Fibroblast of the aortic adventitia (primary cell): ENCODE measurements around the gene SH3RF2. TPM values are rescaled to one million over a fixed set of nuclear protein-coding genes. Genes with fewer than 3 reads are reported as not detected.
A peak's percentile ranks its signal among the peaks of the same experiment; 100 is the strongest.
"Not testable (repeated sequence)": the region's sequence is repeated elsewhere in the genome, so short reads cannot be mapped to it uniquely, and the experiment has no call there.

Experiments used
- DNase-seq: peaks from one replicate; pipeline ENCODE4 v3.0.0-alpha.2; 2010; ENCODE audit warnings: low read depth
- H3K4me3 ChIP-seq: 2 replicates; pipeline ENCODE4 v1.5.1; 2011; ENCODE audit warnings: low read depth, mild to moderate bottlenecking, control low read depth, low read length, moderate library complexity
- total RNA-seq: library from RNA; depleted of rRNA; stranded (reverse); fragments of >200 nt; gene quantifications from 2 replicates; pipeline ENCODE4 v1.2.3, GENCODE V29; 2012; ENCODE audit warnings: low replicate concordance
- TF ChIP-seq, protein P1 (sequence below): IDR thresholded peaks from 2 replicates; pipeline ENCODE4 v1.5.1; 2011; ENCODE audit warnings: mild to moderate bottlenecking, low read length, control low read depth, inconsistent platforms; ENCODE audit not compliant: insufficient read depth

SH3RF2 gene
- total RNA-seq, 1 donor: 6.7 TPM

GRCh38 chr5:145988993-145989392, 52.6 kb downstream of the SH3RF2 start:
- TF ChIP-seq, protein P1, sequence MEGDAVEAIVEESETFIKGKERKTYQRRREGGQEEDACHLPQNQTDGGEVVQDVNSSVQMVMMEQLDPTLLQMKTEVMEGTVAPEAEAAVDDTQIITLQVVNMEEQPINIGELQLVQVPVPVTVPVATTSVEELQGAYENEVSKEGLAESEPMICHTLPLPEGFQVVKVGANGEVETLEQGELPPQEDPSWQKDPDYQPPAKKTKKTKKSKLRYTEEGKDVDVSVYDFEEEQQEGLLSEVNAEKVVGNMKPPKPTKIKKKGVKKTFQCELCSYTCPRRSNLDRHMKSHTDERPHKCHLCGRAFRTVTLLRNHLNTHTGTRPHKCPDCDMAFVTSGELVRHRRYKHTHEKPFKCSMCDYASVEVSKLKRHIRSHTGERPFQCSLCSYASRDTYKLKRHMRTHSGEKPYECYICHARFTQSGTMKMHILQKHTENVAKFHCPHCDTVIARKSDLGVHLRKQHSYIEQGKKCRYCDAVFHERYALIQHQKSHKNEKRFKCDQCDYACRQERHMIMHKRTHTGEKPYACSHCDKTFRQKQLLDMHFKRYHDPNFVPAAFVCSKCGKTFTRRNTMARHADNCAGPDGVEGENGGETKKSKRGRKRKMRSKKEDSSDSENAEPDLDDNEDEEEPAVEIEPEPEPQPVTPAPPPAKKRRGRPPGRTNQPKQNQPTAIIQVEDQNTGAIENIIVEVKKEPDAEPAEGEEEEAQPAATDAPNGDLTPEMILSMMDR: no peak
- DNase-seq: no peak
- H3K4me3 ChIP-seq: no peak overlapping the region

GRCh38 chr5:145989428-145989827, 53.0 kb downstream of the SH3RF2 start:
- H3K4me3 ChIP-seq: no peak overlapping the region
- TF ChIP-seq, protein P1: no peak
- DNase-seq: no peak

GRCh38 chr5:145990170-145990569, 53.8 kb downstream of the SH3RF2 start:
- H3K4me3 ChIP-seq: no peak overlapping the region
- no peak for DNase-seq
- TF ChIP-seq, protein P1: no peak

DNA sequence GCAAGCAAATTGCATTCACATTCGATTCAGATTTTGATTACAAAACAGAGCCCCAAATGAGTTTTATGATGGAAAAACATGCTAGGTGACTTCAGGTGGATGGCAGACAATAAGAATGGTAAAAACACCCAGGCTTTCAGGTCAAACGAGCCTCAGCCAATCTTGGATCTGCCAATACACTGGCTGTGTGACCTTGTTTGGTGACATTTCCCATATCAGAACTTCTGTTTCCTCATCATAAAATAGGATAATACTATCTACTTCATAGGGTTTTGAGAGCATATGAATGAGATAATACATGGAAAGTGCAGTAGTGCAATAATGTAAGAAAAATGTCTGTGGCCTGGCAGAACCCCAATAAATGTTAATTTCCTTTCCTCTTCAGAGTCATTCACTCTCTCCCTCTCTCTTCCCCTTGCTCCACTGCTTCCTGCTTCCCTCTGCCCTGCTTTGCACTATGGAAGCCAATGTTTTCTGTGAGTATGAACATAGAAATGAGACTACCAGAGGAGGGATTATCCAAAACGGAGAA, 54.7 kb downstream of the SH3RF2 start:
- no peak overlapping the region for H3K4me3 ChIP-seq
- TF ChIP-seq, protein P1: no peak
- peak; percentile 77 for DNase-seq

GRCh38 chr5:145993538-145993937, 57.2 kb downstream of the SH3RF2 start:
- not testable (repeated sequence) for H3K4me3 ChIP-seq, DNase-seq

GRCh38 chr5:145996135-145996534, 59.8 kb downstream of the SH3RF2 start:
- no peak overlapping the region for H3K4me3 ChIP-seq
- DNase-seq: no peak
- TF ChIP-seq, protein P1: no peak

DNA sequence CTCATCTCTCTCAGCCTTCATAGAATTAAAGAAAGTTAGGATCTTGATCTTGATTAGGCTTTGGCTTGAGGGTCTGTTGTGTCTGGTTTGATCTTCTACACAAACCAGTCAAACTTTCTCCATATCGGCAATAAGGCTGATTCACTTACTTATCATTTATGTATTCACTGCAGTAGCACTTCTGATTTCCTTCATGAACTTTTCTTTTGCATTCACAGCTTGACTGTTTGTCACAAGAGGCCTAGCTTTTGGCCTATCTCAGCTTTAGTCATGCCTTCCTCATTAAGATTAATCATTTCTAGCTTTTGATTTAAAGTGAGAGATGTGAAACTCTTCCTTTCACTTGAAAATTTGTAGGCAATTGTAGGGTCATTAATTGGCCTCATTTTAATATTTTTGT, 62.8 kb downstream of the SH3RF2 start:
- no peak for DNase-seq
- H3K4me3 ChIP-seq: no peak overlapping the region
- TF ChIP-seq, protein P1: no peak
